ENCODE data around the gene PON3. TPM values are rescaled to one million over a fixed set of nuclear protein-coding genes. Genes with fewer than 3 reads are reported as not detected.
"Not testable (repeated sequence)": the region's sequence is repeated elsewhere in the genome, so short reads cannot be mapped to it uniquely, and the experiment has no call there.

PON3 gene
- total RNA-seq, 2 experiments from 2014 or later, result not detected

GRCh38 chr7:95394370-95394769 is 1.8 kb downstream of the PON3 start:
- H2AFZ ChIP-seq (ENCODE audit: low read length), result no peak overlapping the region
- H3K36me3 ChIP-seq (ENCODE audit: insufficient read depth, low read length), result no peaks in the 10 kb centered on the region
- BruUV-seq (replicated peaks), result no TSS peak
- TF ChIP-seq CTCF (conservative IDR thresholded peaks at IDR 0.05; ENCODE audit: low read length), result no peak
- H3K9me2 ChIP-seq (ENCODE audit: insufficient read depth, low read length), result no peaks in the 10 kb centered on the region
- ChIA-PET CTCF (ENCODE audit: unreplicated experiment) (no interaction called here), POLR2A (no interaction called here)
- H3K4me1 ChIP-seq (ENCODE audit: insufficient read depth, low read length, poor library complexity, severe bottlenecking), result no peaks in the 10 kb centered on the region
- no peak overlapping the region for H3K4me2 ChIP-seq (ENCODE audit: low read length)
- no peak overlapping the region for H3K27ac ChIP-seq (ENCODE audit: low read depth, low read length, poor library complexity, severe bottlenecking)
- H3K9me3 ChIP-seq (ENCODE audit: low read length), result no peaks in the 10 kb centered on the region
- H4K20me1 ChIP-seq (ENCODE audit: insufficient read depth, low read length), result no peaks in the 10 kb centered on the region
- H3K79me2 ChIP-seq (ENCODE audit: insufficient read depth, low read depth, low read length), result no peaks in the 10 kb centered on the region
- no peak for DNase-seq (ENCODE audit: low spot score)
- no peak overlapping the region for H3K4me3 ChIP-seq (ENCODE audit: low read depth, low read length, poor library complexity, severe bottlenecking)
- intact Hi-C loops (cut with micrococcal nuclease; ENCODE audit: unreplicated experiment), result no loop called here

GRCh38 chr7:95391761-95392160 is 4.4 kb downstream of the PON3 start:
- no peak overlapping the region for H3K4me2 ChIP-seq (ENCODE audit: low read length)
- intact Hi-C loops (cut with micrococcal nuclease; ENCODE audit: unreplicated experiment), result no loop called here
- no peaks in the 10 kb centered on the region for H3K36me3 ChIP-seq (ENCODE audit: insufficient read depth, low read length)
- no peaks in the 10 kb centered on the region for H3K9me3 ChIP-seq (ENCODE audit: low read length)
- H3K9me2 ChIP-seq (ENCODE audit: insufficient read depth, low read length), result no peaks in the 10 kb centered on the region
- POLR2A ChIA-PET, result no interaction called here
- TF ChIP-seq CTCF (conservative IDR thresholded peaks at IDR 0.05; ENCODE audit: low read length) (no peak), EZH2phosphoT487 (IDR thresholded peaks at IDR 0.05; ENCODE audit: borderline replicate concordance, low read depth, low read length) (no peak)
- no peaks in the 10 kb centered on the region for H4K20me1 ChIP-seq (ENCODE audit: insufficient read depth, low read length)
- CTCF ChIA-PET (ENCODE audit: unreplicated experiment), result no interaction called here
- H3K4me3 ChIP-seq (ENCODE audit: low read depth, low read length, poor library complexity, severe bottlenecking), result no peak overlapping the region
- H3K79me2 ChIP-seq (ENCODE audit: insufficient read depth, low read depth, low read length), result no peaks in the 10 kb centered on the region
- no TSS peak for BruUV-seq (replicated peaks)
- no peaks in the 10 kb centered on the region for H3K4me1 ChIP-seq (ENCODE audit: insufficient read depth, low read length, poor library complexity, severe bottlenecking)
- no peak overlapping the region for H2AFZ ChIP-seq (ENCODE audit: low read length)
- H3K27ac ChIP-seq (ENCODE audit: low read depth, low read length, poor library complexity, severe bottlenecking), result no peak overlapping the region
- no peak for DNase-seq (ENCODE audit: low spot score)

GRCh38 chr7:95389516-95389915 is 6.7 kb downstream of the PON3 start:
- BruUV-seq (replicated peaks), result no TSS peak
- CTCF ChIA-PET (ENCODE audit: unreplicated experiment), result no interaction called here
- H3K79me2 ChIP-seq (ENCODE audit: insufficient read depth, low read depth, low read length), result no peaks in the 10 kb centered on the region
- no peaks in the 10 kb centered on the region for H3K36me3 ChIP-seq (ENCODE audit: insufficient read depth, low read length)
- no peaks in the 10 kb centered on the region for H3K9me2 ChIP-seq (ENCODE audit: insufficient read depth, low read length)
- POLR2A ChIA-PET, result no interaction called here
- no peaks in the 10 kb centered on the region for H3K9me3 ChIP-seq (ENCODE audit: low read length)
- no peaks in the 10 kb centered on the region for H3K4me1 ChIP-seq (ENCODE audit: insufficient read depth, low read length, poor library complexity, severe bottlenecking)
- DNase-seq (ENCODE audit: low spot score), result no peak
- no peak overlapping the region for H3K4me2 ChIP-seq (ENCODE audit: low read length)
- no peaks in the 10 kb centered on the region for H4K20me1 ChIP-seq (ENCODE audit: insufficient read depth, low read length)
- no peak for TF ChIP-seq EZH2phosphoT487 (IDR thresholded peaks at IDR 0.05; ENCODE audit: borderline replicate concordance, low read depth, low read length)
- no peak for TF ChIP-seq CTCF (conservative IDR thresholded peaks at IDR 0.05; ENCODE audit: low read length)
- H2AFZ ChIP-seq (ENCODE audit: low read length), result no peak overlapping the region
- H3K4me3 ChIP-seq (ENCODE audit: low read depth, low read length, poor library complexity, severe bottlenecking), result no peak overlapping the region
- H3K27ac ChIP-seq (ENCODE audit: low read depth, low read length, poor library complexity, severe bottlenecking), result no peak overlapping the region
- intact Hi-C loops (cut with micrococcal nuclease; ENCODE audit: unreplicated experiment), result no loop called here

- H3K79me2 ChIP-seq (ENCODE audit: insufficient read depth, low read depth, low read length); POLR2A ChIA-PET; H2AFZ ChIP-seq (ENCODE audit: low read length); H3K27ac ChIP-seq (ENCODE audit: low read depth, low read length, poor library complexity, severe bottlenecking); CTCF ChIA-PET (ENCODE audit: unreplicated experiment); H3K9me3 ChIP-seq (ENCODE audit: low read length); intact Hi-C loops (cut with micrococcal nuclease; ENCODE audit: unreplicated experiment); H3K9me2 ChIP-seq (ENCODE audit: insufficient read depth, low read length); DNase-seq (ENCODE audit: low spot score); H3K4me3 ChIP-seq (ENCODE audit: low read depth, low read length, poor library complexity, severe bottlenecking); BruUV-seq (replicated peaks); H3K4me1 ChIP-seq (ENCODE audit: insufficient read depth, low read length, poor library complexity, severe bottlenecking); H3K36me3 ChIP-seq (ENCODE audit: insufficient read depth, low read length); H3K4me2 ChIP-seq (ENCODE audit: low read length); H4K20me1 ChIP-seq (ENCODE audit: insufficient read depth, low read length): not testable (repeated sequence)
These were observed 16.7 kb downstream of the PON3 start for GRCh38 chr7:95379457-95379856.

All from OCI-LY7 (cell line).